GM21360 (cell line): ENCODE measurements around the gene ZNF764.

Experiments
- ATAC-seq: cut with Tn5 transposase; IDR thresholded peaks from one replicate; pipeline ENCODE4 v1.9.1; 2021; ENCODE audit warnings: mild to moderate bottlenecking, moderate library complexity; ENCODE audit not compliant: unreplicated experiment

The ZNF764 gene

DNA sequence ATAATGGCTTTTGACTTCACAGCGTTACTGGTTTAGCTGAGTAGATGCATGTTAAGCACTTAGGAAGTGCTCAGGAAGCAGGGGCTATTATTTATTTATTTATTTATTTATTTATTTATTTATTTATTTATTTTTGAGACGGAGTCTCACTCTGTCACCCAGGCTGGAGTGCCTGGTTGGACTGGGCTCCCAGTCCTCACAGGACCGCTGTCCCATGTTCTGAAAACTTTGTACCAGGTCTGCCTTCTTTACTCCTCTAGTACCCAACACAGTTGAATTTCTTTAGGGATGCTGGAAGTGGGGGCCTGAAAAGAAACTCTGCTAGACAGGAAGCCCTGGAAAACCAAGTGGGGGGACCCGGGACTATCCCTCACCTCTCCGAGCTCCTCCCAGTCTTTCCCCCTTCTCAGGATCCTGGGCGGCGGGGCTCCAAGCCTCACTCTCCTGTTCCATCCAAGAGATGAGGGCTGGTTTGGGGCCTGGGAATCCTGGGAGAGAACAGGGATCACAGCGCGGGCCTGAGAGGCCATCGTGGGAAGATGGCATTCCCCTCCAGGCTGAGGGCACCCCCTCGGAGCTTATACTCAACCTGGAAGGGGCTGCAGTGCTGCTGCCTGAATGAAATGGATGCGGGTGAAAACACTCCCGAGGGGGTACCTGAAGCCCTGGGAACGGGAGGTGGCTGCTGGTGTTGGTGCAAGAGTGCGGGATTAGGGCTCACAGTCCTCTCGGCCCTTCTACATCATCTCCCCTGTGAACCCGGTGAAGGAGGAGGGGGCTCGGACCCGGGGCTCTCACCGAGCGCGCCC is 12.7 kb upstream of the ZNF764 start:
- ATAC-seq: no peak

GRCh38 chr16:30569746-30570635 is 11.8 kb upstream of the ZNF764 start:
- no peak for ATAC-seq

- no peak for ATAC-seq
Measured at GRCh38 chr16:30569281-30569680, 11.1 kb upstream of the ZNF764 start.

DNA sequence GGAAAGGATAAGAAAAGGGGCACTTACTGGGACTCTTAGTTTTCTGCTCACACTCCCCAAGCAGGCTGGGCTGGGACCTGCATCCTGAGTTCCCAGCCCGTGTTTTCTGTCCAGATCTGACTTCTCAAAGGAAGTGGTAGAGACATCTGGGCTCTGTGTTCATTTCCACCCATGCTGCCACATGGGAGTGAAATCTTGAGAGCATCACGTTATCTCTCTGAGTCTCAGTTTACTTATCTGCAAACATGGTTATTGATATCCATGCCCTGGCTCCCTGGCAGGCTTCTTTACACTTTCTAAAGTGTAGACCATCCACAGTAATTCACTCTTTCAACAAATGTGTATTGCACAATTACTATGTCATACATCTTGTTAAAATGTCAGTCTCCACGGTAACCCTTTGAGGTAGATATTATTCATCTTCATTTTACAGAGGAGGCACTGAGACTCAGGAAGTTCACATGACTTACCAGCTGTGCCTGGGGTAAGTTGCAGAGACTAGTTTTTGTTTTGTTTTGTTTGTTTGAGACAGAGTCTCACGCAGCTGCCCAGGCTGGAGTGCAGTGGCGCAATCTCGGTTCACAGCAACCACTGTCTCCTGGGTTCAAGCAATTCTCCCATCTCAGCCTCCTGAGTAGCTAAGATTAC is 9.9 kb upstream of the ZNF764 start:
- ATAC-seq: no peak

DNA sequence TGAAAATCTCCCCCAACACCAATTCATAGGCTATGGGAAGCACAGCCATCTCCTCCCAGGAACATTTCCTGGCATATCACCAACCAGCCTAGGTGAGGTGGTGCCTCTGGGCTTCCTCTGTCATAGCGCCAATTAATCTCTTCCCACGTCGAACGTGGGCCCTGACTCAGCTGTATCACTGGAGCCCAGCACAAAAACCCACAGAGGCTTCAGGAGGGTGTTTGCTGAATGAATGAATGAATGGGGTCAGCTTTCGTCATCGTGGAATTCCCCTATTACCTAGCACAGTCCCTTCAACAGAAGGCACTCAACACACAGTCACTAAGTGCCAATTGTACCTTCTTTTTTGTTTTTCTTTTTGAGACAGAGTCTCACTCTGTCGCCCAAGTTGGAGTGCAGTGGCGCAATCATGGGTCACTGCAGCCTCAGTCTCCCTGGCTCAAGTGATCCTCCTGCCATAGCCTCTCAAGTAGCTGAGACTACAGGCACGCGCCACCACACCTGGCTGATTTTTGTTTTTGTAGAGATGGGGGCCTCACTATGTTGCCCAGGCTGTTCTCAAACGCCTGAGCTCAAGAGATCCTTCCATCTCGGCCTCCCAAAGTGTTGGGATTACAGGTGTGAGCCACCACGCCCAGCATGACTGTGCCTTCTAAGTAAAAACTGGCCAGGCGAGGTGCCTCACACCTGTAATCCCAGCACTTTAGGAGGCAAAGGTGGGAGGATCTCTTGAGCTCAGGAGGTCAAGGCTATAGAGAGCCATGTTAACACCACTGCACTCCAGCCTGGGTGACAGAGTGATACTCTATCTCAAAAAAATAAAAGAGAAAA is 9.2 kb upstream of the ZNF764 start:
- ATAC-seq: no peak

GRCh38 chr16:30566531-30566930 is 8.4 kb upstream of the ZNF764 start:
- ATAC-seq: no peak

DNA sequence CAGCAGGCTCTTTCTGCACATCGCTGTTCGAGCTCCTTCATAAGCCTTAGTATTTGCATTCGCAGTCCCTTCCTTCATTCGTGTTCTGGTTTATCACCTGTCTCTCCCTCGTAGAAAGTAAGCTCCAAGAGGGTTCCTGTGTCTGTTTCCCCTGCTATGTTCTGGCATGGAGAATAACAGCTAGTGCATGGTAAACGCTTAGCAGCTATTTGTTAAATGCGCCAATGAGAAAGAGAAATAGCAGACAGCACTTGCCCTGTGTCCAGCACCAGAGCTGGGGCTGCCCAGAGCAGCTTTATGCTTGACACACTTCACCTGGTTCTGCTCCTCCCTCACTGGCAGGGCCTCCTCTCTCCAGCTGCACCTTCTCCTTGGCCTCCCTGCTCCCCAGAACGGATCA is 7.8 kb upstream of the ZNF764 start:
- no peak for ATAC-seq

DNA sequence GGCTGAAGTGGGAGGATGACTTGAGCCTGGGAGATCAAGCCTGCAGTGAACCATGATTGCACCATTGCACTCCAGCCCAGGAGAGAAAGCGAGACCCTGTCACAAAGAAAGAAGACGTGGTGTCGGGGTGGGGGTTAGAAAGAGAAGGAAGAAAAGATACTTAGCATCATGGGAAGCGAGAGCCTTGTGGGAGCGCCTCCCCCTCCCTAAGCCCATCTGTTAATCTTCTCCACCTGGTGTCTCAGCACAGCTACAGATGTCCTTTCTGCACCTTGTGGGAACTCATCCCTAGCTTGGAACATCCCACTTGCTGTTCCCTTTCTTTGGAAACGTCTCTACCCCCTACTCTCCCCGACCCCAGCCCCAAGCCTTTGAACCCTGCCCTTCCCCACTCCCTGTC is 7.4 kb upstream of the ZNF764 start:
- no peak for ATAC-seq

- ATAC-seq: no peak
Measured at GRCh38 chr16:30562021-30562420, 3.8 kb upstream of the ZNF764 start.

GRCh38 chr16:30561089-30561816 is 3.1 kb upstream of the ZNF764 start:
- no peak for ATAC-seq

DNA sequence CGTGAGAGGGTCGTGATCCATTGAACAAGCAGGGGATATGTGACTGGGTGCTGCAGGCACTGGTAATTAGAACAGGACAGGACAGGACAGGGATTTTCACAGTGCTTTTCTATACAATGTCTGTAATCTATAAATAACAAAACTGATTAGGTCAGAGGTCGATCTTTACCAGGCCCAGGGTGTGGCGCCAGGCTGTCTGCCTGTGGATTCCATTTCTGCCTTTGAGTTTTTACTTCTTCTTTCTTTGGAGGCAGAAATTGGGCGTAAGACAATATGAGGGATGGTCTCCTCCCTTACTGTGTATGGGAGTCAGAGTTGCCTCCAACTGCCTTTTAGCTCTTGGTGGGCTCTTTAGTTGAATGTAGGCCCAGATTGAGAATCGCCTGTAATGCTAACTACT is 1.5 kb upstream of the ZNF764 start:
- ATAC-seq: no peak

GRCh38 chr16:30558789-30559377 is 709 bp upstream of the ZNF764 start:
- ATAC-seq: no peak

GRCh38 chr16:30557707-30557956 is 542 bp downstream of the ZNF764 start:
- ATAC-seq: peak; percentile 8

DNA sequence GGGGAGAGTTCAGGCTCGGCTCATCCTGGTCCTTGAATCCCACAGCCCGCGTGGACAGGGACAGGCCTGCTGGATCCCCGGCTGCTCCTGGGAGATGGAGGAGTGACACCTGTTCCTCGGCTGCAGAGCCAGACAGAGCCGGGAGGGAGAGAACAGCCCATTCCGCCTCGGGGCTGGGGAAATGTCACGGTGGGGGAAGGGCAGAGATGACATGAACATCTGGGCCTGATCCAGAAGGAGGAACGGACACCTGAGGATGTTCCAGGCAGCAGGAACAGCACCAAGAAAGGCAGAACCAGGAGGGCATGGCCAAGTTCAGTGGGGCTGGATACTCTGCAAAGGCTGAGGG is 2.1 kb downstream of the ZNF764 start:
- ATAC-seq: no peak

GRCh38 chr16:30555315-30556124 is 2.7 kb downstream of the ZNF764 start:
- ATAC-seq: no peak

GRCh38 chr16:30554557-30555314 is 3.4 kb downstream of the ZNF764 start:
- ATAC-seq: no peak

- ATAC-seq: no peak
Measured at GRCh38 chr16:30553393-30553899, 4.7 kb downstream of the ZNF764 start.

DNA sequence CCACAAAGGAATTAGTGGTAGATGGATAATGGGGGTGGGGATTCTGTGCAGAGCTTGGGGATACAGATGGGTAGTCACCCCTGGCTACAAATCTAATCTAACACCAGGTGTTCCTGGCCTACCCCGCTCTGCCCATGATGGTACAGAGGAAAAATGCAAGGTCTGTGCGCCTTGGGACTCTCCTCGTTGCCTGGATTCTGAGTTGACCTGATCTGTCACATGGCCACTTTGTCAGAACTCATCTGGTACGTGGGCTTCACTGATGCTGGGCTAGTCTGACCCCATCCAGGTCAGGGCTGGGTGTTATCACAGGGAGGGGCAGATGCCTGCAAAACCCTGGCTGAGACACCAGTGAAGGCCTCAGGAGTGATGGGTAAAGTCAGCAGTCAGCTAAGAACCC is 5.2 kb downstream of the ZNF764 start:
- no peak for ATAC-seq
